ENCODE data around the gene B4GALT4.

B4GALT4 gene

DNA sequence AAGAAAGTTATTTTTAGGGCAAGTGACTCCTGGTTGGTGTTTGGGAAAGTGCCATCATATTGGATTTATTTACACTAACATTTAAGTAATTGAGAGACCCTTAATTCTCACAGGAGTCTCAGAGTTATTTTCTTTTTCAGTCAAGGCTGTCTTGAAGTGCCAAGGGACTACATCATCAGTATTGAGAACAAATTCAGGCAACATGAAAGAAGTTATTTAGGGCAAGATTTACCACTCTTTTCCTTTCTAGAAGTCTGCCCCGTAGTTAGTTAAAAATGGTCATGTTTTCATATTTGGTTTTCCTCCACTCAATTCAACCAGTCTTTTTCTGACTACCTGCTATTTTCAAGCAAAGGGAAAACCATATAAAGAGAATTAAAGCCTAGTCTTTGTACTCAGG is 6.1 kb downstream of the B4GALT4 start:
- Histone ChIP-seq H3K9me3 (ENCODE audit: control insufficient read depth, insufficient read depth, low read length) (no peaks in the 10 kb centered on the region), H3K36me3 (ENCODE audit: control insufficient read depth, insufficient read depth, low read length) (peaks cover 21% of the 10 kb centered on the region), H3K9ac (ENCODE audit: low read depth, low read length) (no peak overlapping the region), H3K4me1 (ENCODE audit: control insufficient read depth, insufficient read depth, low read length) (no peaks in the 10 kb centered on the region), H3K4me3 (ENCODE audit: low read depth, low read length) (no peak overlapping the region), H3K27me3 (ENCODE audit: control insufficient read depth, insufficient read depth, low read length) (no peaks in the 10 kb centered on the region)

- Histone ChIP-seq H3K4me1 (ENCODE audit: control insufficient read depth, insufficient read depth, low read length) (no peaks in the 10 kb centered on the region), H3K27me3 (ENCODE audit: control insufficient read depth, insufficient read depth, low read length) (no peaks in the 10 kb centered on the region), H3K9ac (ENCODE audit: low read depth, low read length) (no peak overlapping the region), H3K4me3 (ENCODE audit: low read depth, low read length) (no peak overlapping the region), H3K36me3 (ENCODE audit: control insufficient read depth, insufficient read depth, low read length) (peaks cover 27% of the 10 kb centered on the region), H3K9me3 (ENCODE audit: control insufficient read depth, insufficient read depth, low read length) (no peaks in the 10 kb centered on the region)
Observed at GRCh38 chr3:119230745-119231144, 9.9 kb downstream of the B4GALT4 start.

GRCh38 chr3:119230071-119230470 is 10.6 kb downstream of the B4GALT4 start:
- Histone ChIP-seq H3K36me3 (ENCODE audit: control insufficient read depth, insufficient read depth, low read length) (peaks cover 22% of the 10 kb centered on the region), H3K9ac (ENCODE audit: low read depth, low read length) (no peak overlapping the region), H3K4me1 (ENCODE audit: control insufficient read depth, insufficient read depth, low read length) (no peaks in the 10 kb centered on the region), H3K4me3 (ENCODE audit: low read depth, low read length) (no peak overlapping the region), H3K9me3 (ENCODE audit: control insufficient read depth, insufficient read depth, low read length) (no peaks in the 10 kb centered on the region), H3K27me3 (ENCODE audit: control insufficient read depth, insufficient read depth, low read length) (no peaks in the 10 kb centered on the region)

GRCh38 chr3:119229190-119229589 is 11.5 kb downstream of the B4GALT4 start:
- H3K4me3 ChIP-seq (ENCODE audit: low read depth, low read length): no peak overlapping the region
- peaks cover 20% of the 10 kb centered on the region for H3K36me3 ChIP-seq (ENCODE audit: control insufficient read depth, insufficient read depth, low read length)
- H3K9me3 ChIP-seq (ENCODE audit: control insufficient read depth, insufficient read depth, low read length): no peaks in the 10 kb centered on the region
- H3K4me1 ChIP-seq (ENCODE audit: control insufficient read depth, insufficient read depth, low read length): no peaks in the 10 kb centered on the region
- H3K9ac ChIP-seq (ENCODE audit: low read depth, low read length): no peak overlapping the region
- H3K27me3 ChIP-seq (ENCODE audit: control insufficient read depth, insufficient read depth, low read length): no peaks in the 10 kb centered on the region

DNA sequence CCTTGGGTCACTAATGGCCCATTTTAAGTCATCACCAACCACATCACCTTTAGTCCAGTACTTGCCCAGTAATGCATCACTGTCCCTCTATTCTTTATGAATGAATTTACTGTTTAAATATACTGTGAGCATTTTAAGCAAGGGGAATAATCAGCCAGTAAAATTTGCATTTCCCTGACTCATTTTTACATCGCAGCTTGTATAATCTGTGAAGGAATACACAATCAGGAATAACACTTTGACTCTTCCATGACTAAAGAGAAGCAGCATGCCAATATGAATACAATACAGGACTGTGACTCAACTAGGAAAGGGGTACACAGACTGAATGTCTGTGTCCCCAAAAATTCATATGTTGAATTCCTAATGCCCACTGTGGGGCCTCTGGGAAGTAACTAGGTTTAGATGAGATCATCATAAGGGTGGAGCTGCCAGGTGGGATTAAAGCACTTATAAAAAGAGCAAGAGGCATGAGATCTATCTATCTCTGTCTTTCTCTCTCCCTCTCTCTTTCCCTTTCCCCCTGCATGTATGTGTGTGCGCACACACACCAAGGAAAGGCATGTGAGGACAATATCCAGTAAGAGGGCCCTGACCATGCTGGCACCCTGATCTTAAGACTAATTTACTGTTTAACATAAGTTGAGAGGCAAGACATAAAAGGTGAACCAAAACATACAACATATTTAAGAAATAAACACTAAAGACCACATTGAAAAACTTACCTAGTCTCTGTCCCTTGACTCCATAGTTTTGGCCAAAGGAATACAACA is 12.1 kb downstream of the B4GALT4 start:
- peaks cover 25% of the 10 kb centered on the region for H3K36me3 ChIP-seq (ENCODE audit: control insufficient read depth, insufficient read depth, low read length)
- no peaks in the 10 kb centered on the region for H3K4me1 ChIP-seq (ENCODE audit: control insufficient read depth, insufficient read depth, low read length)
- H3K4me3 ChIP-seq (ENCODE audit: low read depth, low read length): no peak overlapping the region
- H3K27me3 ChIP-seq (ENCODE audit: control insufficient read depth, insufficient read depth, low read length): no peaks in the 10 kb centered on the region
- no peaks in the 10 kb centered on the region for H3K9me3 ChIP-seq (ENCODE audit: control insufficient read depth, insufficient read depth, low read length)
- H3K9ac ChIP-seq (ENCODE audit: low read depth, low read length): no peak overlapping the region

DNA sequence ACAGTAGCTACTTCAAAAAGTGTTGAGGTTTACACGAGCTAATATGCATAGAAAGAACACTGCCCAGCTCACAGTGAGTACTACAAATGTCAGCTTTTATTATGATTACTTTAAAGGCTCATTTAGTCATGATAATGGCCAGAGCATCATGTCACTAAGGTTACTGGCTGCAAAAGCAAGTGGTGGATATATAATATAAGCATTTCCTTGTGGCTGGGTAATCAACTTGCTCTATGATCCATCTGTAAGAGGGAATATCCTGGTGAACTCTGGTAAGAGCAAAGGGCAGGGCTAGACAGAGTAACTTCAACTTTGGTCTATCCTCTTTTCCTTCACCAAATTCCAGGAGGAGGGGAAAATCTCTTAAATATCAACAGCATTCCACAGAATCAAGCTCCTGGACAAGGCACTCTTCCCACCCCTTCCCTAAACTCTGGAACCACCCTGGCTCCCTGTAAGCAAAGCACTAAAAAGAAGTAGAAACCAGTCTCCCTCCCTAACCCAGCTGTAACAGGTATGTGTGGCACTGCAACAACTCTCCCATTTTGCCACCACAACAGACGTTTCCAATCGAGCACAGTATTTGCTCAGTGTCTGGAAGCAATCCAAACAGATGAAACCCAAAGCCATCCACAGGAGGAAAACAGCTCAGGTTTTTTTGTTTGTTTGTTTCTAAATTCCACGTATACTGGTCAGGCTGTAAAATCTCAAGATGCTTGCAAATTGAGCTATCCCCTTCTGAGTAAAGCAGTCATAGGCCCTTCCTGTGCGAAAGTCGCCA is 13.4 kb downstream of the B4GALT4 start:
- Histone ChIP-seq H3K9me3 (ENCODE audit: control insufficient read depth, insufficient read depth, low read length) (no peaks in the 10 kb centered on the region), H3K4me1 (ENCODE audit: control insufficient read depth, insufficient read depth, low read length) (no peaks in the 10 kb centered on the region), H3K36me3 (ENCODE audit: control insufficient read depth, insufficient read depth, low read length) (peaks cover 37% of the 10 kb centered on the region), H3K4me3 (ENCODE audit: low read depth, low read length) (no peak overlapping the region), H3K27me3 (ENCODE audit: control insufficient read depth, insufficient read depth, low read length) (no peaks in the 10 kb centered on the region), H3K9ac (ENCODE audit: low read depth, low read length) (no peak overlapping the region)

DNA sequence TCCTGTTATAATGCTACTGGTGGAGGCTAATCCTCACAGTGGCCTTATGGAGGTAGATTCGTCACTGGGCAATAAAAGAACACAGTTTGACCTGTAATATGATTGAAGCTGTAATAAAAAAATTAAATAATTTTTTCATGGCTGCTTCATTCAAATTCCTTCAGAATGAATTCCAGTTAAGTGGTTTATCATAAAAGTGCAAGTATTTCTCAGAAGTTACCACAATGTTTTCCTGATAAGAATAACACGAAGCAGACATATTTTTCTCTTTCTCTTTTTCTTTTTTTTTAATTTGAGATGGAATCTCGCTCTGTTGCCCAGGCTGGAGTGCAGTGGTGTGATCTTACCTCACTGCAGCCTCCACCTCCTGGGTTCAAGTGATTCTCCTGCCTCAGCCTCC is 15.6 kb downstream of the B4GALT4 start:
- Histone ChIP-seq H3K4me1 (ENCODE audit: control insufficient read depth, insufficient read depth, low read length) (no peaks in the 10 kb centered on the region), H3K27me3 (ENCODE audit: control insufficient read depth, insufficient read depth, low read length) (no peaks in the 10 kb centered on the region), H3K4me3 (ENCODE audit: low read depth, low read length) (no peak overlapping the region), H3K9me3 (ENCODE audit: control insufficient read depth, insufficient read depth, low read length) (no peaks in the 10 kb centered on the region), H3K36me3 (ENCODE audit: control insufficient read depth, insufficient read depth, low read length) (peaks cover 35% of the 10 kb centered on the region), H3K9ac (ENCODE audit: low read depth, low read length) (no peak overlapping the region)

- no peaks in the 10 kb centered on the region for H3K4me1 ChIP-seq (ENCODE audit: control insufficient read depth, insufficient read depth, low read length)
- peaks cover 34% of the 10 kb centered on the region for H3K36me3 ChIP-seq (ENCODE audit: control insufficient read depth, insufficient read depth, low read length)
- no peaks in the 10 kb centered on the region for H3K9me3 ChIP-seq (ENCODE audit: control insufficient read depth, insufficient read depth, low read length)
- H3K4me3 ChIP-seq (ENCODE audit: low read depth, low read length): no peak overlapping the region
- no peaks in the 10 kb centered on the region for H3K27me3 ChIP-seq (ENCODE audit: control insufficient read depth, insufficient read depth, low read length)
- H3K9ac ChIP-seq (ENCODE audit: low read depth, low read length): no peak overlapping the region
Observed at GRCh38 chr3:119223511-119223910, 17.2 kb downstream of the B4GALT4 start.

- no peaks in the 10 kb centered on the region for H3K27me3 ChIP-seq (ENCODE audit: control insufficient read depth, insufficient read depth, low read length)
- no peaks in the 10 kb centered on the region for H3K9me3 ChIP-seq (ENCODE audit: control insufficient read depth, insufficient read depth, low read length)
- peaks cover 37% of the 10 kb centered on the region for H3K36me3 ChIP-seq (ENCODE audit: control insufficient read depth, insufficient read depth, low read length)
- no peaks in the 10 kb centered on the region for H3K4me1 ChIP-seq (ENCODE audit: control insufficient read depth, insufficient read depth, low read length)
- H3K9ac ChIP-seq (ENCODE audit: low read depth, low read length): no peak overlapping the region
- no peak overlapping the region for H3K4me3 ChIP-seq (ENCODE audit: low read depth, low read length)
Observed at GRCh38 chr3:119222391-119222790, 18.3 kb downstream of the B4GALT4 start.

GRCh38 chr3:119221779-119222320 is 18.8 kb downstream of the B4GALT4 start:
- H3K4me1 ChIP-seq (ENCODE audit: control insufficient read depth, insufficient read depth, low read length): no peaks in the 10 kb centered on the region
- peaks cover 36% of the 10 kb centered on the region for H3K36me3 ChIP-seq (ENCODE audit: control insufficient read depth, insufficient read depth, low read length)
- no peak overlapping the region for H3K4me3 ChIP-seq (ENCODE audit: low read depth, low read length)
- no peak overlapping the region for H3K9ac ChIP-seq (ENCODE audit: low read depth, low read length)
- H3K27me3 ChIP-seq (ENCODE audit: control insufficient read depth, insufficient read depth, low read length): no peaks in the 10 kb centered on the region
- H3K9me3 ChIP-seq (ENCODE audit: control insufficient read depth, insufficient read depth, low read length): no peaks in the 10 kb centered on the region

- no peak overlapping the region for H3K9ac ChIP-seq (ENCODE audit: low read depth, low read length)
- no peaks in the 10 kb centered on the region for H3K9me3 ChIP-seq (ENCODE audit: control insufficient read depth, insufficient read depth, low read length)
- H3K4me1 ChIP-seq (ENCODE audit: control insufficient read depth, insufficient read depth, low read length): no peaks in the 10 kb centered on the region
- H3K4me3 ChIP-seq (ENCODE audit: low read depth, low read length): no peak overlapping the region
- H3K36me3 ChIP-seq (ENCODE audit: control insufficient read depth, insufficient read depth, low read length): peaks cover 31% of the 10 kb centered on the region
- no peaks in the 10 kb centered on the region for H3K27me3 ChIP-seq (ENCODE audit: control insufficient read depth, insufficient read depth, low read length)
Observed at GRCh38 chr3:119220970-119221667, 19.6 kb downstream of the B4GALT4 start.

Measured in iPS-15b (cell line).